Measurements from ENCODE around the gene KCNMA1. TPM values are rescaled to one million over a fixed set of nuclear protein-coding genes. Genes with fewer than 3 reads are reported as not detected.

KCNMA1 gene
- total RNA-seq, 1 donor from 2014 or later = 0.21 TPM

DNA sequence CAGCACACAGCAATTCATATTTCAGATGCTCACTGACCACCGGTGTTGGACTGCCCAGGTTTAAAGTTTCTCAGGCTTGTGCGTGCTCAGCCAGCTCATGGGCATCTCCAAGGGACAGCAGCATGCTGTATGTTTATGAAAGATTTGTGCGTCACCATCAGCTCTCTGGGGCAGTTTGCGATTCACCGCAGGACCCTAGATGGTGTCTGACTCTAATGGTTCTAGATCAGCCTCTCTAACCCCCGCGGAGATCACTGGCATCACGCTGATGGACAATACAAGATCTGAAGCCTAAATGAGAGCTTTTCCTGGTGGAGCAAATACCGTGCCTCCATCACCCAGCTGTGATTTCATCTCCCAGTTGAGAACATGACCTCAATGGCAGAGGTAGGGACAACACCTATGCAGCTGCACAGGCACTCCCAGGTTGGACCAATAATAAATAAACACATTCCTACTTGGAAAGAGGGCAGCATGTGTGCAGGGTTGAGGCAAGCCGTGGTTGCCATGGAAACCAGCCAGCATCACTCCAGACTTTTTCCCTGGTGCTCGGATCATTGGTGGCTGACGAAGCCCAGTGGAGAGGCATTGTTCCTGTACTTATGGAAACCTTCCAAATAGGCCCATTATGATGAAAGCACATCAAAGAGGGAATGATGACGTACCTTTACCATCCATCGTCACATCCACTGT is 253.6 kb downstream of the KCNMA1 start:
- Mint-ChIP-seq H3K4me3 (ENCODE audit: low read depth) (no peak overlapping the region), H3K27ac (no peak overlapping the region), H3K9me3 (no peaks in the 10 kb centered on the region), H3K36me3 (ENCODE audit: low read depth) (no peaks in the 10 kb centered on the region), H3K27me3 (ENCODE audit: low read depth) (peaks cover 13% of the 10 kb centered on the region), H3K4me1 (ENCODE audit: low read depth) (peaks cover 5% of the 10 kb centered on the region)
- intact Hi-C loops (cut with micrococcal nuclease) = no loop called here
- DNase-seq (ENCODE audit: low spot score) = no peak

DNA sequence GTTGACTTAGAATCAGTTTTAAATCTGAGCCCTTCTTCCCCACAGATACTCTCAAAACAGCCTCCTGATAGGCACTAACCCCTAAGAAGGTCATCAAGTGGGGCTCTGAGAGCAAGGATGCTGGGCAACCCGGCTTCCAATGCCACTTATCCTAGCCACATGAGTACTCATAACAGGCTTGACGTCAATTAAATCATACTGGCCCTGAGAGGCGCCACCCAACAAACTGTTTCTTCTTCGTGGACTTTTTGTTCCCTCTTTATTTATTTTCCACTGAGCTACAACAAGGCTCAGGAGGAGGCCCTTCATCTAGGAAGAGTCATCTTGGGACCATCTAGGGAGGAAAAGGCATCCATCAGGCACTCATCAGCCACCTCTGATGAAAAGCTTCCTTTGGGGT is 255.9 kb downstream of the KCNMA1 start:
- DNase-seq (ENCODE audit: low spot score) = no peak
- intact Hi-C loops (cut with micrococcal nuclease) = no loop called here
- Mint-ChIP-seq H3K9me3 (no peaks in the 10 kb centered on the region), H3K27ac (no peak overlapping the region), H3K4me1 (ENCODE audit: low read depth) (peaks cover 2% of the 10 kb centered on the region), H3K36me3 (ENCODE audit: low read depth) (no peaks in the 10 kb centered on the region), H3K4me3 (ENCODE audit: low read depth) (no peak overlapping the region), H3K27me3 (ENCODE audit: low read depth) (peaks cover 16% of the 10 kb centered on the region)

GRCh38 chr10:77380723-77381122 is 256.9 kb downstream of the KCNMA1 start:
- DNase-seq (ENCODE audit: low spot score) = no peak
- no peaks in the 10 kb centered on the region for H3K36me3 Mint-ChIP-seq (ENCODE audit: low read depth)
- peaks cover 16% of the 10 kb centered on the region for H3K27me3 Mint-ChIP-seq (ENCODE audit: low read depth)
- no peak overlapping the region for H3K4me3 Mint-ChIP-seq (ENCODE audit: low read depth)
- H3K4me1 Mint-ChIP-seq (ENCODE audit: low read depth) = no peaks in the 10 kb centered on the region
- no peaks in the 10 kb centered on the region for H3K9me3 Mint-ChIP-seq
- H3K27ac Mint-ChIP-seq = no peak overlapping the region
- intact Hi-C loops (cut with micrococcal nuclease) = no loop called here

GRCh38 chr10:77380191-77380590 is 257.4 kb downstream of the KCNMA1 start:
- no peak for DNase-seq (ENCODE audit: low spot score)
- Mint-ChIP-seq H3K27me3 (ENCODE audit: low read depth) (peaks cover 16% of the 10 kb centered on the region), H3K4me1 (ENCODE audit: low read depth) (no peaks in the 10 kb centered on the region), H3K36me3 (ENCODE audit: low read depth) (no peaks in the 10 kb centered on the region), H3K4me3 (ENCODE audit: low read depth) (no peak overlapping the region), H3K9me3 (no peaks in the 10 kb centered on the region), H3K27ac (no peak overlapping the region)
- intact Hi-C loops (cut with micrococcal nuclease) = no loop called here

GRCh38 chr10:77378366-77379349 is 258.9 kb downstream of the KCNMA1 start:
- Mint-ChIP-seq H3K27me3 (ENCODE audit: low read depth) (peaks cover 16% of the 10 kb centered on the region), H3K4me3 (ENCODE audit: low read depth) (no peak overlapping the region), H3K36me3 (ENCODE audit: low read depth) (no peaks in the 10 kb centered on the region), H3K27ac (no peak overlapping the region), H3K4me1 (ENCODE audit: low read depth) (no peaks in the 10 kb centered on the region), H3K9me3 (no peaks in the 10 kb centered on the region)
- intact Hi-C loops (cut with micrococcal nuclease) = no loop called here
- DNase-seq (ENCODE audit: low spot score) = no peak

DNA sequence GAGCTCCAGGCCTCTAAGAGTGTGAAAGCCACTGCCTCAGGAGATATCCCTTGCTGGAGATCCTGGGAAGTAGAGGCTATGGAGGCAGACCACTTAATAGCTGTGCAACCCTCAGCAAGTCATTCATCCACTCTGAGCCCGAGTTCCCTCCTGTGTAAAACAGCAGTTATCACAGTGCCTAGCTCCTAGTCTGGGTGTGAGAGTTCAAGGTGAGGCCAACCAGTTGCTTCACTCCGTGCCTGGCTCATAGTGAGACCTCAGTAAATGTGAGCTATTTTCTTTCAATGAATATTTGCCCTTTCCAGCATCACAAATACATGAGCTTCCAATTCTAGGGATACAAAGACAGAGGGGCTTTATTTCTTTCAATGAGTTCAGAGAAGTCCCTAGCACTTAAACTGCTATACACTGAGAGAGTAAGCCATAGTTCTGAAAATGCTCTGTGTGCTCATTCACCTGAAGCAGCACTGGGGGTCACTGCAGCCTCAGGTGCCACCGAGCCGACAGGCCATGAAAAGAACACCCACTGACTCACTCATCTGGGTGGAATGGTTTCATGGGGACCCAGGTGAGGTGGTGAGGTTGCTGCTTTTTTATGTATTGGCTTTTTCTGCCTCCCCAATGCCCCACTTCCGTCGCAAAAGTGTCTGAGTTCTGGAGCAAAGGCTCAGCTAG is 259.8 kb downstream of the KCNMA1 start:
- Mint-ChIP-seq H3K36me3 (ENCODE audit: low read depth) (no peaks in the 10 kb centered on the region), H3K4me1 (ENCODE audit: low read depth) (no peaks in the 10 kb centered on the region), H3K27ac (no peak overlapping the region), H3K27me3 (ENCODE audit: low read depth) (peaks cover 16% of the 10 kb centered on the region), H3K4me3 (ENCODE audit: low read depth) (no peak overlapping the region), H3K9me3 (no peaks in the 10 kb centered on the region)
- intact Hi-C loops (cut with micrococcal nuclease) = no loop called here
- no peak for DNase-seq (ENCODE audit: low spot score)

DNA sequence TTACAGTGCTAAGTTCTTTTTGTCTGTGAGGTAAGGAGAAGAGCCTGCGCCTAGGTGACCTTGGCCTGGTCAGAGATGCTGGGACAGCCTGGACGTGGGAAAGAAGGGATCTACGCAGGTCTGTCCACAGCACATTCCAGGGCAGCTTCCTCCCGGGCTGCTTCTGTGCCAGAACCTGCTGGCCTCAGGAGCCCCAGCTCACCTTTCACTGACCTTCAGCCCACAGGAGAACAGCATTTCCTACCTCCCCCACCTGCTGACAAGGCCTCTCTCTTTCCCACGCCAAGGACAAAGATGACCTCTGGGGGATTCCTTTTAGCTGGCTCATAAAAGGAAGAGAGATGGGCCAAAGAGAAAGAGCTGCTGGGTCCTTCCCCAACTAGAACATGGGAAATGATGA is 260.6 kb downstream of the KCNMA1 start:
- peaks cover 14% of the 10 kb centered on the region for H3K27me3 Mint-ChIP-seq (ENCODE audit: low read depth)
- intact Hi-C loops (cut with micrococcal nuclease) = no loop called here
- no peak overlapping the region for H3K27ac Mint-ChIP-seq
- no peak for DNase-seq (ENCODE audit: low spot score)
- no peaks in the 10 kb centered on the region for H3K9me3 Mint-ChIP-seq
- H3K4me3 Mint-ChIP-seq (ENCODE audit: low read depth) = no peak overlapping the region
- no peaks in the 10 kb centered on the region for H3K4me1 Mint-ChIP-seq (ENCODE audit: low read depth)
- H3K36me3 Mint-ChIP-seq (ENCODE audit: low read depth) = no peaks in the 10 kb centered on the region

- Mint-ChIP-seq H3K27ac (no peak overlapping the region), H3K4me1 (ENCODE audit: low read depth) (no peaks in the 10 kb centered on the region), H3K36me3 (ENCODE audit: low read depth) (no peaks in the 10 kb centered on the region), H3K4me3 (ENCODE audit: low read depth) (no peak overlapping the region), H3K27me3 (ENCODE audit: low read depth) (peaks cover 3% of the 10 kb centered on the region), H3K9me3 (no peaks in the 10 kb centered on the region)
- intact Hi-C loops (cut with micrococcal nuclease) = no loop called here
- DNase-seq (ENCODE audit: low spot score) = no peak
Measured at GRCh38 chr10:77374189-77374656, 263.4 kb downstream of the KCNMA1 start.

- Mint-ChIP-seq H3K27me3 (ENCODE audit: low read depth) (no peaks in the 10 kb centered on the region), H3K9me3 (no peaks in the 10 kb centered on the region), H3K4me3 (ENCODE audit: low read depth) (no peak overlapping the region), H3K27ac (no peak overlapping the region), H3K4me1 (ENCODE audit: low read depth) (no peaks in the 10 kb centered on the region), H3K36me3 (ENCODE audit: low read depth) (no peaks in the 10 kb centered on the region)
- intact Hi-C loops (cut with micrococcal nuclease) = no loop called here
- DNase-seq (ENCODE audit: low spot score) = no peak
Measured at GRCh38 chr10:77371848-77372799, 265.5 kb downstream of the KCNMA1 start.

- Mint-ChIP-seq H3K4me1 (ENCODE audit: low read depth) (no peaks in the 10 kb centered on the region), H3K4me3 (ENCODE audit: low read depth) (no peak overlapping the region), H3K36me3 (ENCODE audit: low read depth) (no peaks in the 10 kb centered on the region), H3K9me3 (no peaks in the 10 kb centered on the region), H3K27ac (no peak overlapping the region), H3K27me3 (ENCODE audit: low read depth) (no peaks in the 10 kb centered on the region)
- intact Hi-C loops (cut with micrococcal nuclease) = no loop called here
- no peak for DNase-seq (ENCODE audit: low spot score)
Measured at GRCh38 chr10:77371421-77371820, 266.2 kb downstream of the KCNMA1 start.

DNA sequence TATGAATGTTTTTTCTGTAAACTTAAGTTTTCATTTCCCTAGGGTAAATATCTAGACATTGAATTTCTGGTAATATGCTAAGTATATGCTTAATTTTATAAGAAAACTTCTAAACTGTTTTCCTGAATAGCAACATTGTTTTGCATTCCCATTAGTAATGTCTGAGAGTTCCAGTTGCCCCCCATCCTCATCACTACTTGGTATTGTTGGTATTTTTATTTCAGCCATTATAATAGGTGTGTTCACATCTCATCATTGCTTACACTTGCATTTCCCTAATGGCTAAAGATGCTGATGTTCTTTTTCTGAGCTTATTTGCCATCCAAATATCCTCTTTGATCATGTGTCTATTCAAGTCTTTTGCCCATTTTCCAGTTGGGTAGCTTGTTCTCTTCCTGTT is 269.6 kb downstream of the KCNMA1 start:
- H3K27me3 Mint-ChIP-seq (ENCODE audit: low read depth) = no peaks in the 10 kb centered on the region
- no peaks in the 10 kb centered on the region for H3K4me1 Mint-ChIP-seq (ENCODE audit: low read depth)
- no peak overlapping the region for H3K4me3 Mint-ChIP-seq (ENCODE audit: low read depth)
- H3K27ac Mint-ChIP-seq = no peak overlapping the region
- no peak for DNase-seq (ENCODE audit: low spot score)
- no peaks in the 10 kb centered on the region for H3K9me3 Mint-ChIP-seq
- intact Hi-C loops (cut with micrococcal nuclease) = no loop called here
- H3K36me3 Mint-ChIP-seq (ENCODE audit: low read depth) = no peaks in the 10 kb centered on the region

DNA sequence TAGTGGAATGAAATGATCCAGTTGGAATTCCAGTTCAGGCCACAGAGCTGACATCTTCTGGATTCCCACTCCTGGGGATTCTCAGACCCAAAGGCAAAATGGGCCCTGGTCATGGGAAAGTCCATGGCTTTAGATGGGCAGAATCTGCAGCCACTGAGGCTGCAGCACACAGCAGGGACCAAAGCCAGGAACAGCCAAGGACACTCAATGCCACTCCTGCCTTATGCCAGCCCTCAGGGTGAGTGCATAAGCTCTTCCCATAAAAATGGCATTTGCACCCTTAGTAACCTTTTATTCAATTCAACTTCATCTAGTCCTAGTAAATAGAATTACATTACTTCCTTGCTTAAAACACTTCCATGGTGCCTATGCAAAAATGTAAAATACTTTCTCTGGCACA is 274.4 kb downstream of the KCNMA1 start:
- no peak for DNase-seq (ENCODE audit: low spot score)
- Mint-ChIP-seq H3K4me3 (ENCODE audit: low read depth) (no peak overlapping the region), H3K36me3 (ENCODE audit: low read depth) (no peaks in the 10 kb centered on the region), H3K27ac (no peak overlapping the region), H3K4me1 (ENCODE audit: low read depth) (no peaks in the 10 kb centered on the region), H3K27me3 (ENCODE audit: low read depth) (no peaks in the 10 kb centered on the region), H3K9me3 (no peaks in the 10 kb centered on the region)
- intact Hi-C loops (cut with micrococcal nuclease) = no loop called here

All from activated T-helper 2 cell treated with anti-CD3 and anti-CD28 coated beads, Interferon-gamma antibody, Interleukin-2, Interleukin-4, amounts not matched to agents 10 μg/mL and 5 μg/mL and 100 μg/mL, durations not matched to agents 14 hours and 24 hours and 36 hours (primary cell).